ENCODE measurements around the gene ATP10A. TPM values are rescaled to one million over a fixed set of nuclear protein-coding genes. Genes with fewer than 3 reads are reported as not detected.

ATP10A gene
- total RNA-seq, 1 experiment from 2014 or later = 0.02 TPM

DNA sequence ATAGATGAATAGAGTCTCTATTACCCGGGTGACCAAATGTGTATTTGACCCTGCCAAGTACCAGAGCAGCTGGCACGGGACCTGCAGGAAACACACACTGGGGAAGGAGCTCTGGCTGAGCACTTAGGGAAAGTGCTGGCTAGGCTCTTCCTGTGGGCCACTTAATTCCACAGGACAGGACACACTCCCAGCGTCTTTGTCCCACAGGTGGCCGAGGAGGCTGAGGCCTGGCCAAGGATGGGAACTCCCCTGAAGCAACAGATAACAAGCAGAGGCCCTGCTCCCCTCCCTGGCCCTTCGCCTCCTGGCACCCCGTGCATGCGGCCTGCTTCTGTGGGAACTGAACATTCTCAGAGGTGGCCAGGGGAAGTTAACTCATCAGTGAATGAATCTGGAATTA, 180.8 kb downstream of the ATP10A start:
- POLR2A ChIA-PET = no interaction called here
- Histone ChIP-seq H4K20me1 (ENCODE audit: insufficient read depth) (no peaks in the 10 kb centered on the region), H2AFZ (ENCODE audit: low read depth, low read length, poor library complexity, severe bottlenecking) (no peak overlapping the region), H3K4me3 (replicated peaks in 1 of 2; ENCODE audit: low read depth in 1 of 2, low read length in 2 of 2) (no peak overlapping the region), H3K4me1 (ENCODE audit: control insufficient read depth in 1 of 2, insufficient read depth in 2 of 2, low read length in 2 of 2) (no peaks in the 10 kb centered on the region), H3K27ac (ENCODE audit: low read depth, low read length) (no peak overlapping the region), H3K79me2 (ENCODE audit: insufficient read depth, low read length) (no peaks in the 10 kb centered on the region), H3K9me3 (ENCODE audit: control insufficient read depth in 1 of 2, insufficient read depth in 1 of 2, low read depth in 1 of 2, low read length in 2 of 2) (peaks cover 3 to 36% of the 10 kb centered on the region in 2 experiments; a peak in 2 of 4 replicates), H3K9ac (ENCODE audit: low read length) (no peak overlapping the region), H3K27me3 (ENCODE audit: insufficient read depth, low read length) (no peaks in the 10 kb centered on the region), H3K9me2 (ENCODE audit: insufficient read depth) (no peaks in the 10 kb centered on the region), H3K36me3 (ENCODE audit: control insufficient read depth in 1 of 2, insufficient read depth in 2 of 2, low read length in 2 of 2) (no peaks in the 10 kb centered on the region), H3K4me2 (ENCODE audit: low read length) (no peak overlapping the region)
- intact Hi-C loops (cut with micrococcal nuclease) = no loop called here
- RAD21 ChIA-PET (ENCODE audit: low non-redundant PET in 1 of 2, low total read pairs in 2 of 2, uncharacterized antibody in 2 of 2, unreplicated experiment in 2 of 2) = no interaction called here
- no TSS peak for BruUV-seq (replicated peaks)
- ATAC-seq = no peak
- no peak for DNase-seq (ENCODE audit: low read depth, low spot score)
- CTCF ChIA-PET = no interaction called here
- no peak for TF ChIP-seq SP1 (IDR thresholded peaks at IDR 0.05; ENCODE audit: low read depth)
- TF ChIP-seq, protein P1, sequence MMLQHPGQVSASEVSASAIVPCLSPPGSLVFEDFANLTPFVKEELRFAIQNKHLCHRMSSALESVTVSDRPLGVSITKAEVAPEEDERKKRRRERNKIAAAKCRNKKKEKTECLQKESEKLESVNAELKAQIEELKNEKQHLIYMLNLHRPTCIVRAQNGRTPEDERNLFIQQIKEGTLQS (IDR thresholded peaks at IDR 0.05) = no peak
- TF ChIP-seq RAD21 (IDR thresholded peaks at IDR 0.05; ENCODE audit: low read depth) = no peak
- no peak for TF ChIP-seq SRF (IDR thresholded peaks at IDR 0.05; ENCODE audit: low read depth)
- TF ChIP-seq, protein P2, sequence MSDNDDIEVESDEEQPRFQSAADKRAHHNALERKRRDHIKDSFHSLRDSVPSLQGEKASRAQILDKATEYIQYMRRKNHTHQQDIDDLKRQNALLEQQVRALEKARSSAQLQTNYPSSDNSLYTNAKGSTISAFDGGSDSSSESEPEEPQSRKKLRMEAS (IDR thresholded peaks at IDR 0.05) = no peak
- no peak for TF ChIP-seq EZH2 (IDR thresholded peaks at IDR 0.05)
- no peak for TF ChIP-seq YY1 (IDR thresholded peaks at IDR 0.05; ENCODE audit: extremely low read depth, insufficient replicate concordance, low read depth, low read length)

DNA sequence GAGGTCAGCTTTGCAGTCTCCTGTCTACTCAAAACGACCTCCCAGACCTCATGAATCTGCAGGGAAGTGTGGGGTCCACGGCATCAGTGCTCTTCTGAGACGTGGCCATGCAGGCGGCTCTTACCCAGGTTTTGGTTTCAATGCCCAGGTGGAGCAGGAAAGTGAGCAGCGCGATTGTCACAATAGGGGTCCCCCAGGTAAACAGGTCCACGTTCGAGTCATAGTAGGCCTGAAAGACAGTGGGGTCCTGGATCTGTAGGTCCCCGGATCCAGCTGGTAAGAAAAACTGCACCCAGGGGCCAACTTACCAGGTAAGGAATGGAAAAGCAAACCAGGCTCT, 182.5 kb downstream of the ATP10A start:
- Histone ChIP-seq H3K4me1 (ENCODE audit: control insufficient read depth in 1 of 2, insufficient read depth in 2 of 2, low read length in 2 of 2) (no peaks in the 10 kb centered on the region), H3K4me2 (ENCODE audit: low read length) (no peak overlapping the region), H3K36me3 (ENCODE audit: control insufficient read depth in 1 of 2, insufficient read depth in 2 of 2, low read length in 2 of 2) (no peaks in the 10 kb centered on the region), H3K9me3 (ENCODE audit: control insufficient read depth in 1 of 2, insufficient read depth in 1 of 2, low read depth in 1 of 2, low read length in 2 of 2) (peaks cover 3 to 35% of the 10 kb centered on the region in 2 experiments; a peak in 2 of 4 replicates), H4K20me1 (ENCODE audit: insufficient read depth) (no peaks in the 10 kb centered on the region), H3K9me2 (ENCODE audit: insufficient read depth) (no peaks in the 10 kb centered on the region), H3K9ac (ENCODE audit: low read length) (no peak overlapping the region), H3K27ac (ENCODE audit: low read depth, low read length) (no peak overlapping the region), H3K4me3 (replicated peaks in 1 of 2; ENCODE audit: low read depth in 1 of 2, low read length in 2 of 2) (no peak overlapping the region), H2AFZ (ENCODE audit: low read depth, low read length, poor library complexity, severe bottlenecking) (no peak overlapping the region), H3K27me3 (ENCODE audit: insufficient read depth, low read length) (no peaks in the 10 kb centered on the region), H3K79me2 (ENCODE audit: insufficient read depth, low read length) (no peaks in the 10 kb centered on the region)
- TF ChIP-seq ZNF274 (IDR thresholded peaks at IDR 0.05; ENCODE audit: low read depth, low read length) (no peak), CBX3 (IDR thresholded peaks at IDR 0.05; ENCODE audit: low read depth) (no peak), EZH2 (IDR thresholded peaks at IDR 0.05) (no peak), ZFX (IDR thresholded peaks at IDR 0.05) (no peak), EGR1 (IDR thresholded peaks at IDR 0.05; ENCODE audit: low read depth) (no peak)
- TF ChIP-seq, protein P2 (IDR thresholded peaks at IDR 0.05) = no peak
- intact Hi-C loops (cut with micrococcal nuclease) = no loop called here
- ATAC-seq = no peak
- no TSS peak for BruUV-seq (replicated peaks)
- DNase-seq (ENCODE audit: low read depth, low spot score) = no peak
- ChIA-PET POLR2A (no interaction called here), CTCF (no interaction called here), RAD21 (ENCODE audit: low non-redundant PET in 1 of 2, low total read pairs in 2 of 2, uncharacterized antibody in 2 of 2, unreplicated experiment in 2 of 2) (no interaction called here)
